Measurements from ENCODE around the gene KCNH5. TPM values are rescaled to one million over a fixed set of nuclear protein-coding genes. Genes with fewer than 3 reads are reported as not detected.

KCNH5 gene
- total and polyA plus RNA-seq, 2 donors (not counting 1 experiment from before 2014, with no cell fraction given): 0.03 to 0.83 TPM

DNA sequence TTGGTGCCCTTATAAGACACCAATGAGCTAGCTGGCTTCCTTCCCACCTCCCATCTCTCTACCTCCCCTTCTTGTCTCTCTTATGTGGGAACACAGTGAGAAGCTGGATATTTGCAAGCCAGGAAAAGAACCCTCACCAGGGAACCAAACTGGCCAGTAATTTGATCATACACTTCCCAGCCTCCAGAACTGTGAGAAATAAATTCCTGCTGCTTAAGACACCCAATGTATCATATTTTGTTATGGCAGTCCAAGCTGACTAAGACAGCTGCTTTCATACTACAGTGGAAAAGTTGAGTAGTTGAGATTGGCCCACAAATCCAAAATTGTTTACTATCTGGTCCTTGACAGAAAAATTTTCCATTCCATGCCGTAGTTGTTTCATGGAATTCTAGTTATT lies 269.0 kb downstream of the KCNH5 start:
- H3K79me2 ChIP-seq (ENCODE audit: control insufficient read depth, insufficient read depth, low read length): no peaks in the 10 kb centered on the region
- H3K4me1 ChIP-seq (ENCODE audit: control insufficient read depth, extremely low read depth, insufficient read depth, low read length): no peaks in the 10 kb centered on the region
- TF ChIP-seq EZH2 (IDR thresholded peaks at IDR 0.05; ENCODE audit: low read length, missing control alignments): no peak
- TF ChIP-seq, protein P1, sequence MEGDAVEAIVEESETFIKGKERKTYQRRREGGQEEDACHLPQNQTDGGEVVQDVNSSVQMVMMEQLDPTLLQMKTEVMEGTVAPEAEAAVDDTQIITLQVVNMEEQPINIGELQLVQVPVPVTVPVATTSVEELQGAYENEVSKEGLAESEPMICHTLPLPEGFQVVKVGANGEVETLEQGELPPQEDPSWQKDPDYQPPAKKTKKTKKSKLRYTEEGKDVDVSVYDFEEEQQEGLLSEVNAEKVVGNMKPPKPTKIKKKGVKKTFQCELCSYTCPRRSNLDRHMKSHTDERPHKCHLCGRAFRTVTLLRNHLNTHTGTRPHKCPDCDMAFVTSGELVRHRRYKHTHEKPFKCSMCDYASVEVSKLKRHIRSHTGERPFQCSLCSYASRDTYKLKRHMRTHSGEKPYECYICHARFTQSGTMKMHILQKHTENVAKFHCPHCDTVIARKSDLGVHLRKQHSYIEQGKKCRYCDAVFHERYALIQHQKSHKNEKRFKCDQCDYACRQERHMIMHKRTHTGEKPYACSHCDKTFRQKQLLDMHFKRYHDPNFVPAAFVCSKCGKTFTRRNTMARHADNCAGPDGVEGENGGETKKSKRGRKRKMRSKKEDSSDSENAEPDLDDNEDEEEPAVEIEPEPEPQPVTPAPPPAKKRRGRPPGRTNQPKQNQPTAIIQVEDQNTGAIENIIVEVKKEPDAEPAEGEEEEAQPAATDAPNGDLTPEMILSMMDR (conservative IDR thresholded peaks at IDR 0.05 in 1 of 2, IDR thresholded peaks at IDR 0.05 in 1 of 2; ENCODE audit: low read depth in 1 of 2, low read length in 2 of 2): no peak
- H3K27me3 ChIP-seq (ENCODE audit: control insufficient read depth, insufficient read depth, low read length): no peaks in the 10 kb centered on the region
- peak; percentile 6 to 93 for DNase-seq (ENCODE audit: low read depth in 2 of 2)
- H3K9me3 ChIP-seq (ENCODE audit: control insufficient read depth, insufficient read depth, low read depth, low read length): no peaks in the 10 kb centered on the region
- H3K4me3 ChIP-seq (replicated peaks in 1 of 4; ENCODE audit: control extremely low read depth in 1 of 4, insufficient read depth in 1 of 4, low read depth in 3 of 4, low read length in 4 of 4): no peak overlapping the region
- no peak overlapping the region for H3K4me2 ChIP-seq (ENCODE audit: extremely low read depth, insufficient read depth, low read length)
- no peak overlapping the region for H3K27ac ChIP-seq (ENCODE audit: insufficient read depth, low read length)
- H2AFZ ChIP-seq (ENCODE audit: low read length): no peak overlapping the region
- H3K36me3 ChIP-seq (ENCODE audit: control insufficient read depth, insufficient read depth, low read length): no peaks in the 10 kb centered on the region
- H3K9ac ChIP-seq (ENCODE audit: insufficient read depth, low read length): no peak overlapping the region
- no peaks in the 10 kb centered on the region for H4K20me1 ChIP-seq (ENCODE audit: control insufficient read depth, extremely low read depth, insufficient read depth, low read length)

DNA sequence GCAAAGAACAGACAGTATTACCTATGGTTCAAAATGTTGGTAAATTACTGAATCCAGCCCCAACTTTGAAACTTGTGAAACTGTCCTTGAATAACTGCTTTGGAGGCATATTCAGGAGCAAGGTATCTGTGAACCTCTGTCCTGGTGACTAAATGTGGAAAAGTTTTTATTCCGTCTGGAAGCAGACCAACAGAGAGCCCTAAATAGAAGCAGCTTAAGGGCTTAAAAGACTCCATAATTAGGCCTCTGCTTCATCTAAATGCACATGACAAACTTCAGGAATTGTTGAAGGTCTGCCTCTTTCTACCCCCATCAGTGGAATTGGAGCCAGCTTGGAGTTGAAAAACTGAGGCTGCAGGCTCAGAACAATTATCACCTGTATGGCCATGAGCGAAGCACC lies 276.5 kb downstream of the KCNH5 start:
- no peak overlapping the region for H3K9ac ChIP-seq (ENCODE audit: insufficient read depth, low read length)
- no peak for DNase-seq (ENCODE audit: low read depth in 2 of 2)
- no peak overlapping the region for H2AFZ ChIP-seq (ENCODE audit: low read length)
- no peak overlapping the region for H3K4me3 ChIP-seq (replicated peaks in 1 of 4; ENCODE audit: control extremely low read depth in 1 of 4, insufficient read depth in 1 of 4, low read depth in 3 of 4, low read length in 4 of 4)
- H3K27ac ChIP-seq (ENCODE audit: insufficient read depth, low read length): no peak overlapping the region
- H3K27me3 ChIP-seq (ENCODE audit: control insufficient read depth, insufficient read depth, low read length): no peaks in the 10 kb centered on the region
- no peaks in the 10 kb centered on the region for H3K9me3 ChIP-seq (ENCODE audit: control insufficient read depth, insufficient read depth, low read depth, low read length)
- no peaks in the 10 kb centered on the region for H3K79me2 ChIP-seq (ENCODE audit: control insufficient read depth, insufficient read depth, low read length)
- no peaks in the 10 kb centered on the region for H3K36me3 ChIP-seq (ENCODE audit: control insufficient read depth, insufficient read depth, low read length)
- no peaks in the 10 kb centered on the region for H4K20me1 ChIP-seq (ENCODE audit: control insufficient read depth, extremely low read depth, insufficient read depth, low read length)
- no peak for TF ChIP-seq EZH2 (IDR thresholded peaks at IDR 0.05; ENCODE audit: low read length, missing control alignments)
- TF ChIP-seq, protein P1 (conservative IDR thresholded peaks at IDR 0.05 in 1 of 2, IDR thresholded peaks at IDR 0.05 in 1 of 2; ENCODE audit: low read depth in 1 of 2, low read length in 2 of 2): no peak
- H3K4me1 ChIP-seq (ENCODE audit: control insufficient read depth, extremely low read depth, insufficient read depth, low read length): no peaks in the 10 kb centered on the region
- H3K4me2 ChIP-seq (ENCODE audit: extremely low read depth, insufficient read depth, low read length): no peak overlapping the region

DNA sequence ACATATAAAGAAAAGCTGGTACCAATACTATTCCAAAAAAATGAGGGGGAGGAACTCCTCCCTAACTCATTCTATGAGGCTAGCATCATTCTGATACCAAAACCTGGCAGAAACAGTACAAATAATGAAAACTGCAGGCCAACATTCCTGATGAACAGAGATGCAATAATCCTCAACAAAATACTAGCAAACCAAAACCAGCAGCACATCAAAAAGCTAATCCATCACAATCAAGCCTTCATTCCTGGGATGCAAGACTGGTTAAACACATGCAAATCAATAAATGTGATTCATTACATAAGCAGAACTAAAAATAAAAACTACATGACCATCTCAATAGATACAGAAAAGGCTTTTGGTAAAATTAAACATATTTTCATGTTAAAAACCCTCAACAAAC lies 281.3 kb downstream of the KCNH5 start:
- Histone ChIP-seq H3K4me2 (ENCODE audit: extremely low read depth, insufficient read depth, low read length) (no peak overlapping the region), H2AFZ (ENCODE audit: low read length) (no peak overlapping the region), H4K20me1 (ENCODE audit: control insufficient read depth, extremely low read depth, insufficient read depth, low read length) (no peaks in the 10 kb centered on the region), H3K27me3 (ENCODE audit: control insufficient read depth, insufficient read depth, low read length) (no peaks in the 10 kb centered on the region), H3K9me3 (ENCODE audit: control insufficient read depth, insufficient read depth, low read depth, low read length) (no peaks in the 10 kb centered on the region), H3K36me3 (ENCODE audit: control insufficient read depth, insufficient read depth, low read length) (no peaks in the 10 kb centered on the region), H3K9ac (ENCODE audit: insufficient read depth, low read length) (no peak overlapping the region), H3K79me2 (ENCODE audit: control insufficient read depth, insufficient read depth, low read length) (no peaks in the 10 kb centered on the region), H3K4me3 (replicated peaks in 1 of 4; ENCODE audit: control extremely low read depth in 1 of 4, insufficient read depth in 1 of 4, low read depth in 3 of 4, low read length in 4 of 4) (no peak overlapping the region), H3K4me1 (ENCODE audit: control insufficient read depth, extremely low read depth, insufficient read depth, low read length) (no peaks in the 10 kb centered on the region), H3K27ac (ENCODE audit: insufficient read depth, low read length) (no peak overlapping the region)
- TF ChIP-seq EZH2 (IDR thresholded peaks at IDR 0.05; ENCODE audit: low read length, missing control alignments): no peak
- TF ChIP-seq, protein P1 (conservative IDR thresholded peaks at IDR 0.05 in 1 of 2, IDR thresholded peaks at IDR 0.05 in 1 of 2; ENCODE audit: low read depth in 1 of 2, low read length in 2 of 2): no peak
- peak in 1 of 2 donors; percentile 65 for DNase-seq (ENCODE audit: low read depth in 2 of 2)

Measured in fibroblast of lung (primary cell).